OCI-LY7 (cell line): ENCODE measurements around the gene TGIF2. TPM values are rescaled to one million over a fixed set of nuclear protein-coding genes. Genes with fewer than 3 reads are reported as not detected.

ENCODE experiments used
- BruUV-seq: library from RNA; stranded (reverse); fragments of 400-500 nt; replicated peaks from 2 replicates; lab custom pipeline; 2021; lab: Mats Ljungman, UMichigan
- CTCF ChIA-PET: fragments of 300-600 bp; sonication (Branson Sonifier 250); formaldehyde crosslinking; loops from one replicate; lab custom pipeline; 2022; ENCODE audit warnings: antibody characterized with exemption; ENCODE audit not compliant: unreplicated experiment; lab: Charles Lee
- POLR2A ChIA-PET: fragments of 300-600 bp; sonication (Branson Sonifier 250); formaldehyde crosslinking; loops from one replicate; lab custom pipeline; 2022; ENCODE audit warnings: antibody characterized with exemption; lab: Charles Lee
- DNase-seq: peaks from one replicate; pipeline ENCODE4 v3.0.0-alpha.2; 2015; ENCODE audit warnings: low spot score
- H2AFZ ChIP-seq: fragments of 200-600 bp; sonication (generic), shearing (Covaris generic); 2 replicates; pipeline ENCODE4 v1.6.1; 2014; ENCODE audit warnings: mild to moderate bottlenecking, antibody characterized with exemption, low read length, moderate library complexity
- H3K27ac ChIP-seq: fragments of 200-600 bp; sonication (generic); 2 replicates; pipeline ENCODE4 v1.5.1; 2014; ENCODE audit warnings: mixed run types, low read depth, mild to moderate bottlenecking, moderate library complexity, low read length, inconsistent platforms; ENCODE audit not compliant: poor library complexity, severe bottlenecking
- H3K36me3 ChIP-seq: fragments of 200-600 bp; sonication (generic); 2 replicates; pipeline ENCODE4 v1.6.1; 2014; ENCODE audit warnings: mild to moderate bottlenecking, antibody characterized with exemption, low read length, moderate library complexity, mixed read lengths; ENCODE audit not compliant: insufficient read depth
- H3K4me1 ChIP-seq: fragments of 200-600 bp; sonication (generic); 2 replicates; pipeline ENCODE4 v1.5.1; 2014; ENCODE audit warnings: mild to moderate bottlenecking, low read length; ENCODE audit not compliant: insufficient read depth, poor library complexity, severe bottlenecking
- H3K4me2 ChIP-seq: fragments of 200-600 bp; sonication (generic); 2 replicates; pipeline ENCODE4 v1.6.1; 2014; ENCODE audit warnings: mild to moderate bottlenecking, low read length
- H3K4me3 ChIP-seq: fragments of 200-600 bp; sonication (generic); 2 replicates; pipeline ENCODE4 v1.5.1; 2014; ENCODE audit warnings: mild to moderate bottlenecking, low read depth, low read length; ENCODE audit not compliant: poor library complexity, severe bottlenecking
- H3K79me2 ChIP-seq: fragments of 200-600 bp; sonication (generic); 2 replicates; pipeline ENCODE4 v1.6.1; 2016; ENCODE audit warnings: low read depth, mild to moderate bottlenecking, low read length, moderate library complexity, mixed read lengths; ENCODE audit not compliant: insufficient read depth
- H3K9me2 ChIP-seq: fragments of 200-600 bp; sonication (generic); 2 replicates; pipeline ENCODE4 v1.6.1; 2016; ENCODE audit warnings: mild to moderate bottlenecking, low read length, mixed read lengths; ENCODE audit not compliant: insufficient read depth
- H3K9me3 ChIP-seq: fragments of 200-600 bp; sonication (generic); 2 replicates; pipeline ENCODE4 v1.6.1; 2014; ENCODE audit warnings: mild to moderate bottlenecking, mixed run types, low read length, mixed read lengths
- H4K20me1 ChIP-seq: fragments of 200-600 bp; sonication (generic); 2 replicates; pipeline ENCODE4 v1.6.1; 2014; ENCODE audit warnings: mild to moderate bottlenecking, antibody characterized with exemption, low read length, moderate library complexity, mixed read lengths; ENCODE audit not compliant: insufficient read depth
- EZH2phosphoT487 ChIP-seq: fragments of 200-600 bp; sonication (generic); IDR thresholded peaks from 2 replicates; pipeline ENCODE4 v1.6.1; 2018; ENCODE audit warnings: low read depth, borderline replicate concordance, mild to moderate bottlenecking, mixed run types, antibody characterized with exemption, low read length, moderate library complexity, mixed read lengths
- intact Hi-C: fragments of 100-400 bp; cut with micrococcal nuclease; formaldehyde crosslinking; loops from one replicate; pipeline ENCODE4 v1.10.0; 2022; ENCODE audit not compliant: unreplicated experiment
- total RNA-seq, 2 experiments: library from RNA; depleted of rRNA in 1 of 2; stranded (reverse); fragments of >200 nt in 1 of 2; shearing (Covaris generic) in 1 of 2; gene quantifications; 2 replicates each; pipeline ENCODE4 v1.2.3, GENCODE V29; 2014 to 2022
- TF ChIP-seq, protein P1 (sequence below): fragments of 200-600 bp; sonication (generic); conservative IDR thresholded peaks from 2 replicates; pipeline ENCODE4 v1.5.1; 2014; ENCODE audit warnings: mild to moderate bottlenecking, antibody characterized with exemption, low read length, moderate library complexity, mixed read lengths

TGIF2 gene
- total RNA-seq, 2 experiments from 2014 or later, result 41.3 to 45.2 TPM

DNA sequence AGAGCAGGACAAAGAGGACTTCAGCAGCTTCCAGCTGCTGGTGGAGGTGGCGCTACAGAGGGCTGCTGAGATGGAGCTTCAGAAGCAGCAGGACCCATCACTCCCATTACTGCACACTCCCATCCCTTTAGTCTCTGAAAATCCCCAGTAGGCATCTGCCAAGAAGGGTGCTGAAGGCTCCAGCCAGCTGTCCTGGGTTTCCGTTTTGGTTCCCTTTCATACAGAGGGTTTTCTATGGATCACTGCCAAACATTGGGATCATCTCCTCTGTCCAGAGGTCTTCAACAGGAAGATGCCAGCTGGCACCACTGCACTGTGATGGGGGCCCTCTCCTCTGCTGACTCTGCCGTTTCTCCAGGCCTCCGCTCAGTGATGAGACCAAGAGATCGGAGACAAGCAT is 17.9 kb downstream of the TGIF2 start:
- Histone ChIP-seq H3K4me3 (no peak overlapping the region), H3K9me3 (no peaks in the 10 kb centered on the region), H4K20me1 (no peaks in the 10 kb centered on the region), H3K9me2 (no peaks in the 10 kb centered on the region), H2AFZ (no peak overlapping the region), H3K27ac (no peak overlapping the region), H3K79me2 (no peaks in the 10 kb centered on the region), H3K4me1 (peaks cover 48% of the 10 kb centered on the region), H3K36me3 (peaks cover 68% of the 10 kb centered on the region), H3K4me2 (no peak overlapping the region)
- BruUV-seq, result no TSS peak
- intact Hi-C loops, result no loop called here
- ChIA-PET POLR2A (interaction anchor here (0.7 to 0.9 kb wide), 3 partner anchors 14 to 395 kb away, joined by 4 to 7 read pairs (median 6); no protein-coding TSS in a partner anchor), CTCF (interaction anchor here (0.6 kb wide), 1 partner anchor 870 kb away, joined by 3 read pairs; no protein-coding TSS in a partner anchor)
- no peak for DNase-seq
- TF ChIP-seq, protein P1, sequence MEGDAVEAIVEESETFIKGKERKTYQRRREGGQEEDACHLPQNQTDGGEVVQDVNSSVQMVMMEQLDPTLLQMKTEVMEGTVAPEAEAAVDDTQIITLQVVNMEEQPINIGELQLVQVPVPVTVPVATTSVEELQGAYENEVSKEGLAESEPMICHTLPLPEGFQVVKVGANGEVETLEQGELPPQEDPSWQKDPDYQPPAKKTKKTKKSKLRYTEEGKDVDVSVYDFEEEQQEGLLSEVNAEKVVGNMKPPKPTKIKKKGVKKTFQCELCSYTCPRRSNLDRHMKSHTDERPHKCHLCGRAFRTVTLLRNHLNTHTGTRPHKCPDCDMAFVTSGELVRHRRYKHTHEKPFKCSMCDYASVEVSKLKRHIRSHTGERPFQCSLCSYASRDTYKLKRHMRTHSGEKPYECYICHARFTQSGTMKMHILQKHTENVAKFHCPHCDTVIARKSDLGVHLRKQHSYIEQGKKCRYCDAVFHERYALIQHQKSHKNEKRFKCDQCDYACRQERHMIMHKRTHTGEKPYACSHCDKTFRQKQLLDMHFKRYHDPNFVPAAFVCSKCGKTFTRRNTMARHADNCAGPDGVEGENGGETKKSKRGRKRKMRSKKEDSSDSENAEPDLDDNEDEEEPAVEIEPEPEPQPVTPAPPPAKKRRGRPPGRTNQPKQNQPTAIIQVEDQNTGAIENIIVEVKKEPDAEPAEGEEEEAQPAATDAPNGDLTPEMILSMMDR, result no peak
- no peak for TF ChIP-seq EZH2phosphoT487

DNA sequence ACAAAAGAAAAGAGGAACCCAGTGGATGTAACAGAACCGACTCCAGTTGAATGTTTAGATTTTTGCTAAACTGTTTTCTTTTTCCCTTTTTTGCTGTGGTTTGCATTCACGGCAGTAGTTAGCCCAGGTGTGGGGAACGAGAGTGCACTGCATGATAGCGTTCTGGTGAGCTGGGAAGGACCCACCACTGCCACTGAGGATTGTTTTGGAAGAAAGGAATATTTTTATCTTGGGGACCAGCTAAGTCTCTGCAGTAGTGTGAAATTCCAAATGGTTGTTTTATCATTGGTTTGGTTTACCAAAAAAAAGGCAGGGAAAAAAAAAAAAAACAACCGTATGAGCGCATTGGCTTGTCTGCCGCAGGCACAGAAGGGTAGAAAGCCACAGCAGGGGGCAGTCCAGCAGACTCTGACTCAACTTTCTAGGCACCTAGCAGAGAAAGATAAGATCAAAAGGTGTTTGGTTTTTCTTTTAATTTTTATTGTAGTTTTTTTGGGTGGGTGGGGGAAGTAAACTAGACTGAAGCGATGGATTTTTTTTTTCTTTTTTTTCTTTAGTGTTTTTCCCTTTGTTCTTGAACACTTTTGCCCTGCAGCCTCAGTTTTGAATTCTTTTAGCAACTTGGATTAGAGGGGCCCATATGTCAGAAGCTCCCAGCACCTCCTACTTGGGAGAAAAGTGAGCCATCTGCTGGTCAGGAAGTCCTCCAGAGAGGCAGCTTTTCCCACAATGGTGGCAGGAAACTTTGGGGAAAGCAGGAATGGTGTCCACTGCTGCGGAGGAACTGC is 18.7 kb downstream of the TGIF2 start:
- Histone ChIP-seq H3K36me3 (peaks cover 63% of the 10 kb centered on the region), H3K4me1 (peaks cover 55% of the 10 kb centered on the region), H3K9me2 (no peaks in the 10 kb centered on the region), H3K4me2 (no peak overlapping the region), H2AFZ (no peak overlapping the region), H3K9me3 (no peaks in the 10 kb centered on the region), H3K79me2 (no peaks in the 10 kb centered on the region), H3K27ac (no peak overlapping the region), H4K20me1 (no peaks in the 10 kb centered on the region), H3K4me3 (no peak overlapping the region)
- ChIA-PET CTCF (interaction anchor here (0.6 kb wide), 1 partner anchor 869 kb away, joined by 3 read pairs; no protein-coding TSS in a partner anchor), POLR2A (interaction anchor here (0.6 to 0.9 kb wide), 4 partner anchors 13 to 395 kb away, joined by 3 to 7 read pairs (median 5); no protein-coding TSS in a partner anchor)
- no peak for DNase-seq
- TF ChIP-seq, protein P1, result peak; percentile 70
- no peak for TF ChIP-seq EZH2phosphoT487
- intact Hi-C loops, result no loop called here
- BruUV-seq, result TSS peak; percentile 43
